Activated T-cell treated with anti-CD3 and anti-CD28 coated beads, Interleukin-2, amount 50 U/mL, for 72 hours (primary cell): Measurements from ENCODE around the gene DAGLA. TPM values are rescaled to one million over a fixed set of nuclear protein-coding genes. Genes with fewer than 3 reads are reported as not detected.

ENCODE experiments used
- ATAC-seq, 2 donors: fragments of 150-1000 bp; cut with Tn5 transposase; replicated peaks in 1 of 2; 2 replicates each; pipeline ENCODE4 v1.10.0; 2021; ENCODE audit warnings: moderate library complexity in 2 of 2, mild to moderate bottlenecking in 1 of 2
- DNase-seq, 2 donors: peaks; one replicate each; pipeline ENCODE4 v3.0.0; 2021 to 2022; ENCODE audit warnings: mixed read lengths in 1 of 2
- H3K27ac Mint-ChIP-seq: one replicate; pipeline ENCODE4 v1.8.0; 2022; ENCODE audit warnings: mild to moderate bottlenecking, moderate library complexity, mixed read lengths
- H3K27me3 Mint-ChIP-seq: one replicate; pipeline ENCODE4 v1.8.0; 2022; ENCODE audit warnings: low read depth, mixed read lengths
- H3K36me3 Mint-ChIP-seq, 2 donors: one replicate each; pipeline ENCODE4 v1.8.0; 2022; ENCODE audit warnings: mixed read lengths in 2 of 2, mild to moderate bottlenecking in 1 of 2; ENCODE audit not compliant: insufficient read depth in 2 of 2
- H3K4me1 Mint-ChIP-seq: one replicate; pipeline ENCODE4 v1.8.0; 2022; ENCODE audit warnings: low read depth, mixed read lengths
- H3K4me3 Mint-ChIP-seq, 2 donors: one replicate each; pipeline ENCODE4 v1.8.0; 2022; ENCODE audit warnings: mild to moderate bottlenecking in 2 of 2, mixed read lengths in 2 of 2, moderate library complexity in 2 of 2
- H3K9me3 Mint-ChIP-seq, 2 donors: one replicate each; pipeline ENCODE4 v1.8.0; 2022; ENCODE audit warnings: mixed read lengths in 2 of 2
- total RNA-seq, 2 donors: library from RNA; stranded (reverse); gene quantifications; one replicate each; pipeline ENCODE4 v1.2.3, GENCODE V29; 2022

The DAGLA gene
- total RNA-seq, 2 donors from 2014 or later: 0.05 to 0.09 TPM

DNA sequence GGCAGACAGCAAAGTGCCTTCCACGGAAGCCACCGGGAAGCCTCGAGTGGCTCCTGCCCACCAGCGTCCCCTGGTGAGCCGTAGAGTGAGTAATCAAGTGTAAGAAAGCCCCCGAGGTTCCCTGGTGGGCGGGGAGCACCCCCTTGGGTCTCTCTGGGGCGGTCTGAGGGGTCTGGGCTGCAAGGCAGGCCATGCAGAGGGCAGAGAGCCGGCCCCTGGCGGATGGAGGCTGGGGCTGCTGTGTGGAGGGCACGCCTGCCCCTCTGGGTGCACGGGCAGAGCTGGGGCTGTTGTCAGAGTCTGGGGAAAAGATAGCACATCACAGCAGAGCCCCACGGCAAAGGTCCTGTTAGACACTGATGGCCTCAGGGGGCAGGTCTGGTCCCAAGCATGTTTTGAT is 46.6 kb downstream of the DAGLA start:
- Mint-ChIP-seq H3K4me3 (no peak overlapping the region), H3K4me1 (peaks cover 9% of the 10 kb centered on the region), H3K9me3 (no peaks in the 10 kb centered on the region), H3K36me3 (no peaks in the 10 kb centered on the region), H3K27me3 (no peaks in the 10 kb centered on the region), H3K27ac (no peak overlapping the region)
- DNase-seq (no peak), ATAC-seq (no peak)

DNA sequence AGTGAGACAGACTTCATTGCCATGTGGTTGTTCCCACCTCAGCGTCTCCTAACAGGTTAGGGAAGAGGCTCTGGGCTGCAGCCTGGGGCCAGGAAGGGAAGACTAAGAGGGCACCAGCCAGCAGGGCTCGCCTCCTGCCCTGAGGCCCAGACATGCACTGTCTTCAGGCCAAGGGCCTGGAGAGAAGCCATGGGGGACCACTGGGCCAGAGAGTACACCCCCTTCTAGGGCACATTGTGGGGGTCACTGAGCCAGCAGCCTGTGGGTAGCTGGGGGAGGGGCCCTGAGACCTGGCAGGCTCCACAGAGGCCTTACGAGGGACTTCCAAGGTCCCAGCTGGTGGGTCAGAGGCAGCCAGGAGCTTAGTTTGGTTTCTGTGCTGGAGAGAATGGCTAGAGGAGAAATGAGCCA is 47.2 kb downstream of the DAGLA start:
- H3K4me3 Mint-ChIP-seq: no peak overlapping the region
- H3K4me1 Mint-ChIP-seq: peaks cover 9% of the 10 kb centered on the region
- ATAC-seq: no peak
- H3K9me3 Mint-ChIP-seq: no peaks in the 10 kb centered on the region
- H3K36me3 Mint-ChIP-seq: no peaks in the 10 kb centered on the region
- no peaks in the 10 kb centered on the region for H3K27me3 Mint-ChIP-seq
- DNase-seq: no peak
- no peak overlapping the region for H3K27ac Mint-ChIP-seq

DNA sequence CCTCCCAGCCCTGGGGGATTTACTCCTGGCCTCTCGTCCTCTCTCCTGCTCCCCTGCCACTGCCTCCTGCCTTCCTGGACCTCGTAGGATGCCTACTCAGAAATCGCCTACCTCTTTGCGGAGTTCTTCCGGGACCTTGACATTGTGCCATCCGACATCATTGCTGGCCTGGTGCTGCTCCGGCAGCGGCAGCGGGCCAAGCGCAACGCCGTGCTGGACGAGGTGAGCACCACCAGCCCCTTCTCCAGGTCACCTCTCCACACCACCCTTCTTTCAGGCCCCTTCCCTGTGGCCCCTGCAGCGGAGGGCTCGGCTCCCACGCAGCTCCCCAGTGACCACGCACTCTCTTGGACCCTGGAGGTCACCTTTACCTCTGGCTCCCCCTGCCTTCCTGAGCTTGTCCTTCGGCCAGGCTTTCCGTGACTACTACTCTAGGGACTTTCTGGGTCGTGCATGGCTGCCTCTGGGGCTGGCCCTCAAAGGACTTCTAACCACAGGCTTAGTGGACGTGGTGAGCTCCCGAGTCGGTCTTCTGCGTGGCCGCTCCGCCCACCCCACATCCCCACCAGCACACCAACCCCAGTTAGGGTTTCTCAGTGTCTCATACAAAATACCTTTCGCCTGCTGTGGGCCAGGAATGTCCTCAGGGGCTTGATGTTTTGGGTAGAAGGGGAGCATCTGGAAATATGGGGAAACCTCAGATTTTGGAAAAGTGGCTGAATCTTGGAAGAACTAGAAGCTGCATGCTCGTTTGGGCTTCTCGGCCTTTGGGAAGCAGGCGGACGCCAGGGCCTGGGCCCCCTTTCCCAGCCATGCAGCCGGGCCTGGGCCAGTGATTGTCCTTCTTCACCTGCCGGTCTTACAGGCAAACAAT is 48.1 kb downstream of the DAGLA start:
- Mint-ChIP-seq H3K9me3 (no peaks in the 10 kb centered on the region), H3K4me1 (peaks cover 9% of the 10 kb centered on the region)

DNA sequence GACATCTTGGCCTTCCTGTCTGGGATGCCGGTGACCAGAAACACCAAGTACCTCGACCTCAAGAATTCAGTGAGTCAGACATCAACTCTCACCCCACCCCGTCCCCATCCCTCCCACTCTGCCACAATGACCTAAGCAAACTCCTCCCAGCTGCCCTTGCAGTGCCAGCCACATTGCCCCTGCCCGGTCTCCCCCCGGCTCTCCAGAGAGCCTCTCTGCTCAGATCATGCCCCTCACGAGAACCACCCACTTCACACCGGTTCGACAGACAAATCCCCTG is 48.7 kb downstream of the DAGLA start:
- DNase-seq (peak in 1 of 2 donors; percentile 12), ATAC-seq (peak; percentile 40 to 43)
- Mint-ChIP-seq H3K27ac (no peak overlapping the region), H3K36me3 (no peaks in the 10 kb centered on the region), H3K27me3 (no peaks in the 10 kb centered on the region), H3K4me3 (no peak overlapping the region), H3K9me3 (no peaks in the 10 kb centered on the region), H3K4me1 (peaks cover 9% of the 10 kb centered on the region)

More for the DNA sequence above, 48.1 kb downstream of the DAGLA start:
- no peak for ATAC-seq
- no peaks in the 10 kb centered on the region for H3K27me3 Mint-ChIP-seq
- no peak overlapping the region for H3K27ac Mint-ChIP-seq
- H3K4me3 Mint-ChIP-seq: no peak overlapping the region
- DNase-seq: no peak
- H3K36me3 Mint-ChIP-seq: no peaks in the 10 kb centered on the region

DNA sequence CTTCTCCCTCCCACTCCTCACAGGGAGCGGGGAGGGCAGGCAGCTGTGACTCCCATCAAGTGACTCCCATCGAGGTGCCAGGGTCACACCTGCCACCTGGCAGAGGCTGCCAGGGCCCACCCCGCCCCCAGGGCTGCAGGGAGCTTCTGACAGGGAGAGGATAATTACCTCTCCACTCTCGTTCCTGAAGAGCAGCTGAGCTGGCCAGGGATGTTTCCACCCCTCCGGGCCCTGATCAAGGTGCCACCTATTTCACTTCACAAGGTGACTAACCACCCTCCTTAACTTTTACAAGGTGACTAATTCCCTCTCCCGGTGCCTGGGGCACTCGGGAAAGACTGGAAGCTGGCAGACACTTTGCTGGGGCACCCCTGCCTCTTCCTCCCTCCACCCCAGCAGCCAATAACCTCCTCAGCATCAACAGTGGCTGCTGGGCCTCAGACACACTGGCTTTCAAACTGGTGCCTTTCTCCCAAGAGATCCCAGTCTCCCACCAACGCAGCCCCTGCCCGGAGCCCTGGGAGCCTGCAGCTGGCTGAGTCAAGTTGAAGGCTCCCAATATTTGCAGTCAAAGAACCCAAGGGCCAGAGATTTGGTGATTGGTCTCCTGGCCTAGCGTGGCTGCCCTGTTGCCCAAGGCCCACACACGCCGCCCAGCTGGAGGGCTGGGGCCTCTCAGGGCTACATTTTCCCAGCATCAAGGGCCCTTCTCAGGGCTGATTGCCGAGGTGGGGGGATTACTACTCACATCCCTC is 50.2 kb downstream of the DAGLA start:
- H3K27me3 Mint-ChIP-seq: no peaks in the 10 kb centered on the region
- H3K4me1 Mint-ChIP-seq: peaks cover 9% of the 10 kb centered on the region
- H3K27ac Mint-ChIP-seq: no peak overlapping the region
- no peak for DNase-seq
- no peaks in the 10 kb centered on the region for H3K36me3 Mint-ChIP-seq
- no peak overlapping the region for H3K4me3 Mint-ChIP-seq
- ATAC-seq: no peak
- H3K9me3 Mint-ChIP-seq: no peaks in the 10 kb centered on the region

DNA sequence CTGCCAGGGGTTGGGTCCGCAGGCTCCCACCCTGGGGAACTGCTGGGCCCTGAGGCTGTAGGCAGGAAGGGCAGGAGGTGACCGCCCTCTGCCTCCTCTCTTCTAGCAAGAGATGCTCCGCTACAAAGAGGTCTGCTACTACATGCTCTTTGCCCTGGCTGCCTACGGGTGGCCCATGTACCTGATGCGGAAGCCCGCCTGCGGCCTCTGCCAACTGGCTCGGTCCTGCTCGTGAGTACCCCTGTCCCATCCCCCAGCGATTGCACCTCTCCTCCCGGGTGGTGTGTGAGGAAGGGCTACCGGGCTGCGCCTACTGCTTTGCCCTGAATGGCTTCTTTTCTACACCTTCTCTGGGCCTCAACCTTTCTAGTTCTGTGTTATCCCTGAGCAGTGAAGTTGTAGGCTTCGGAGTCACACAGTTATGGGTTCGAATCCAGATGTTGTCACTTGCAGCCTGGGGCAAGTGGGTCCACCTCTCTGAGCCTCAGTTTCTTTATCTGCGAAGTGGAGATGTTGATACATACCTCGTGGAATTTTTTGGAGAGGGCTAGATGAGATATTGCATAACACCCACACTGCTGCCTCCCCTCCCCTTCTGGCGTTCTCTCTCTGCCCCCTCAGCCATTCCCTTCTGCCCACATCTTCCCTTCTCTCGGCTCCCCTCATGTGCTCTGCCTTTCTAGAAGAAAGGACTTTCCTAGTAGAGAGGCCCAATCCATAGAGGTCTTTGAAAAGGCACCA is 51.2 kb downstream of the DAGLA start:
- Mint-ChIP-seq H3K36me3 (no peaks in the 10 kb centered on the region), H3K4me3 (no peak overlapping the region), H3K4me1 (peaks cover 9% of the 10 kb centered on the region), H3K27me3 (no peaks in the 10 kb centered on the region), H3K9me3 (no peaks in the 10 kb centered on the region), H3K27ac (no peak overlapping the region)
- no peak for DNase-seq
- ATAC-seq: no peak

DNA sequence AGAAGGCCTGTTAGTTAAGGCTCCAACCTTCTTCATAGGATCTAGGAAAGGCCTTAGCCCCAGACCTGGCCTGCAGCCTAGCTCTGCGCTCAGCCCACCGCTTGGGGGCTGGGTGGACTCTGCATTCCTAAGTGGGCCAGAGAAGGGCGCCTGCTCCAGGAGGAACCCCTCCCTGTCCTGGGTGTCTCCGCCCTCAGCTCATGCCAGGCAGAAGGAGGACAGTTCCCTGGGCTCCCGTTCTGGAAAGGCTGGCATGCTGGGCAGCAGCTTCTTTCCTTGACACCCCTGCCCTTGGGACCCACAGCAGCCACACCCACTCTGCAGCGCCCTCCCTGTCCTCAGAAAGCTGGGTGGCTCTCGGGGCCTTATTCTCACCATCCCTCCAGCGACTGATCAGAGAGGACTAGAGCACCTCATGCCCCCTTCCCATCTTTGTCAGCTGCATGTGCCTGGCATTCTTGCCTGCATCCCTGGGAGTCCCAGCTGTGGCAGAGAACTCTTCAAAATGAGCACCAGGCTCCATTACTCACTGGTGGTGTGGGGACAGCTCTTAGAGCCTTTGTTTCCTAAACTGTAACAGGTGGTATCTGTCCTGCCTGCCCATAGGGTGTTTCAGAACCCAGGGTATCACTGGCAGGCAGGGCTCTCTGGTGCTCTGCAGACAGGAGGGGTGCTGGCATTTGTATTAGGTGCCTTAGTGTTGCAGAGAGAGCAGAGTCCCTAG is 51.9 kb downstream of the DAGLA start:
- Mint-ChIP-seq H3K4me3 (no peak overlapping the region), H3K27ac (no peak overlapping the region), H3K36me3 (no peaks in the 10 kb centered on the region), H3K27me3 (no peaks in the 10 kb centered on the region), H3K4me1 (peaks cover 9% of the 10 kb centered on the region), H3K9me3 (no peaks in the 10 kb centered on the region)
- DNase-seq (no peak), ATAC-seq (no peak)

DNA sequence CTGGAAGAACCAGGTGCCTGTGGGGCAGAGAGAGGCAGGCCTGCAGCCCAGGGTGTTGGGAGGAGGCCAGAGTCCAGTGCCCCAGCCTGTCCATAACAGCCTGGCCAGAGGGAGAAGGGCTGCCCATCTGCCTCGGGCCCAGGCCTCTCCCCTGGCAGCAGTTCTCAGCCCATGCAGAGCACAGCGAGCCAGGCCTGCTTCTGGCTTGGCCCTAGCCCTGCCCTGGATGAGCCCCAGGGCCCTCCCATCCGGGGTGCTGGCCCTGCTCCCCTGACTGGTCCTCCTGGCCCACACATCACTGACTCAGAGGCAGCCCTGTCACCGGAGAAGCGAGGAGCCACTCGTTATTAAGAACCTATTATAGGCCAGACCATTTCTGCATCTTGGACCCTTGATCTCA is 52.5 kb downstream of the DAGLA start:
- no peak overlapping the region for H3K4me3 Mint-ChIP-seq
- ATAC-seq (no peak), DNase-seq (no peak)
- H3K36me3 Mint-ChIP-seq: no peaks in the 10 kb centered on the region
- no peak overlapping the region for H3K27ac Mint-ChIP-seq
- peaks cover 9% of the 10 kb centered on the region for H3K4me1 Mint-ChIP-seq
- H3K9me3 Mint-ChIP-seq: no peaks in the 10 kb centered on the region
- no peaks in the 10 kb centered on the region for H3K27me3 Mint-ChIP-seq

DNA sequence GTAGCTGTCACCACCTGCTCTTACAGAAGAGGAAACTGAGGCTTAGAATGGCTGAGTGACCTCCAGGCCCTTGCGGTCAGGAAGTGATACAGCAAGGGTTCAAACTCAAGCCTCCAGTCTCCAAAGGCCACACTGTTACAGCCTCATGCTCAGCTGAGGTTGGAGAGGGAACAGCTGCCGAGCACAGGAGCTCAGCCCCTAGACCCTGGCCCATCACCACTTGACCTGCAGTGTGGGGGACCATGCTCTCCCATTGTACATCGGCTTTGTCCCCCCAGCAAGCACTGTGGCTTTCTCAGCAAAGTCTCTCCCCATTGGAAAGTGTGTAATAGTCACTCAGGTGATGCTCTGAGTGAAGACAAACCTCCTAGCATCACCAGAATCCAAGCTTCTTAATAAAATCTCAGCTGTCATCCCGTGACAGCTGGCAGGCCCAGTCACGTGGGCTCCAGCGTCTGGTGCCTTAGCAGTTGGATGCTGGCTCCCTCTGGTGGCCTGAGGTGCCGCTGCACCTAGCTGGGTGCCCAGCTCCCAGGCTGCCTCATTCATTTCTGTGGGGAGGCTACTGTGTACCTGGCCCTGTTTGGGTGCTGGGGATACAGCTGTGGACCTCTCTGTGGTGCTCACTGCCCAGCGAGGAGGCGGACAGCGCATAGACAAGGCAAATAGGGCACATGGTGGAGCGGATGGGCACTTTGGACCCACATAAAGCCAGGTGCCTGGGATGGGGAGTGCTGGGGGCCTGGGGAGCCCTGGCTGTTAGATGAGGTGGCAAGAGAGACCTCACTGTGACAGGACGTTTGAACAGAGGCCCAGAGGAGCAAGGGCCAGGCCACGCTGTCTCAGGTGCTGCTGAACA is 53.2 kb downstream of the DAGLA start:
- no peak overlapping the region for H3K27ac Mint-ChIP-seq
- no peaks in the 10 kb centered on the region for H3K27me3 Mint-ChIP-seq
- H3K36me3 Mint-ChIP-seq: no peaks in the 10 kb centered on the region
- no peaks in the 10 kb centered on the region for H3K9me3 Mint-ChIP-seq
- H3K4me1 Mint-ChIP-seq: peaks cover 9% of the 10 kb centered on the region
- no peak overlapping the region for H3K4me3 Mint-ChIP-seq
- DNase-seq (peak; percentile 86), ATAC-seq (peak; percentile 92 to 93)

DNA sequence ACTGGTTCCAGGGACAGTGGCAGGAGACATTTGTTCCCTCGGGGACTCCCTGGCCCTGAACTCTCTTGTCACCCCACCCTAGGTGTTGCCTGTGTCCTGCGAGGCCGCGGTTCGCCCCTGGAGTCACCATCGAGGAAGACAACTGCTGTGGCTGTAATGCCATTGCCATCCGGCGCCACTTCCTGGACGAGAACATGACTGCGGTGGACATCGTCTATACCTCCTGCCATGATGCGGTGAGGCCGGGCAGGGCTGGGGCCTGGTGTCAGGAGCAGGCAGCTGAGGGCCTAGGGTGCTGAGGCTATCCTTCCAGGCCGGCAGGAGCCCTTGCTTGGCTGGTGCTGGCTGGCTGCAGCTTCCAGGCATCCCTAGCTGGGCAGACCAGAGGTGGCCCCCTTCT is 54.6 kb downstream of the DAGLA start:
- Mint-ChIP-seq H3K27me3 (no peaks in the 10 kb centered on the region), H3K27ac (no peak overlapping the region), H3K36me3 (no peaks in the 10 kb centered on the region), H3K4me1 (peaks cover 4% of the 10 kb centered on the region), H3K4me3 (no peak overlapping the region), H3K9me3 (no peaks in the 10 kb centered on the region)
- no peak for ATAC-seq
- DNase-seq: no peak

DNA sequence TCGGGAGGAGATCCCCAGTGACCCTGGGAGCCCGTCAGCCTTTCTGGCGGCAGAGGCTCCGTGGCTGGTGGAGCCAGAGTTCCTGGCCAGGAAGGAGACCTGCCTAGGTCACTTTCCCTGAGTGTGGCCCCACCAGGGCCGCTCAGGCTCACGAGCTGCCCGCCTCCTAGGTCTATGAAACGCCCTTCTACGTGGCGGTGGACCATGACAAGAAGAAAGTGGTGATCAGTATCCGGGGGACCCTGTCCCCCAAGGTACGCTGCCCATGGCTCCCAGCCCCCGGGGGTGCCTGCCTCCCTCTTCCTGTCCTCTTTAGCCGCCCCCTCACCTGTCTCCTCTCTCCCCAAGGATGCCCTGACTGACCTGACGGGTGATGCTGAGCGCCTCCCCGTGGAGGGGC is 55.2 kb downstream of the DAGLA start:
- Mint-ChIP-seq H3K36me3 (no peaks in the 10 kb centered on the region), H3K4me1 (no peaks in the 10 kb centered on the region), H3K4me3 (no peak overlapping the region), H3K27ac (no peak overlapping the region), H3K9me3 (no peaks in the 10 kb centered on the region), H3K27me3 (no peaks in the 10 kb centered on the region)
- DNase-seq (no peak), ATAC-seq (no peak)

DNA sequence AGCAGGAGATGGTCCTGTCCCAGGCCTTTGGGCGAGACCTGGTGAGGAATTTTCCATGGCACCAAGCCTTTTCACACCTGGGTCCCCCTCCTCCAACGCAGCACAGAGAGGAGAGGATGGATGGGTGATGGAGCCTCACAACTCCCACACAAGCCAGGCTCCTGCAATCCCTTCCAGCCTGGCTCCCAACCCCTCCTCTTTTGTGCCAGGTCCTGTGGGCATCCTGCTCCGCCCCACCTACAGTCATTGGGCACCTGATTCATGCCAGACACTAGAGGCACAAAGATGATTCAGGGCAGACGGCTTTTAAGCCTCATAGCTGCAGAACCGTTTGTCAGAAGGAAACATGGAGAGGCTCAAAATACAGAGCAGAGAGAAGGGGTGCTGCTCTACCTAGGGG is 56.1 kb downstream of the DAGLA start:
- ATAC-seq: no peak
- no peaks in the 10 kb centered on the region for H3K4me1 Mint-ChIP-seq
- DNase-seq: no peak
- H3K27ac Mint-ChIP-seq: no peak overlapping the region
- no peaks in the 10 kb centered on the region for H3K36me3 Mint-ChIP-seq
- no peak overlapping the region for H3K4me3 Mint-ChIP-seq
- no peaks in the 10 kb centered on the region for H3K27me3 Mint-ChIP-seq
- no peaks in the 10 kb centered on the region for H3K9me3 Mint-ChIP-seq
